GM10266 (cell line): ENCODE results near the gene MKI67.
"Not testable (repeated sequence)": the region's sequence is repeated elsewhere in the genome, so short reads cannot be mapped to it uniquely, and the experiment has no call there.

ENCODE experiments used
- DNase-seq: peaks from one replicate; pipeline ENCODE4 v3.0.0; 2012; ENCODE audit errors: extremely low spot score
- CTCF ChIP-seq: IDR thresholded peaks from 2 replicates; pipeline ENCODE4 v1.5.1; 2012; ENCODE audit warnings: mild to moderate bottlenecking, low read depth; ENCODE audit not compliant: control insufficient read depth, insufficient read depth; ENCODE audit errors: missing control alignments

Gene MKI67

GRCh38 chr10:128125944-128126764 is at the start of gene MKI67:
MKI67 (minus strand) TSS chr10:128126423; CDS start chr10:128125667, 756 bp downstream.
- DNase-seq, result peak; percentile 96
- TF ChIP-seq CTCF, result no peak

DNA sequence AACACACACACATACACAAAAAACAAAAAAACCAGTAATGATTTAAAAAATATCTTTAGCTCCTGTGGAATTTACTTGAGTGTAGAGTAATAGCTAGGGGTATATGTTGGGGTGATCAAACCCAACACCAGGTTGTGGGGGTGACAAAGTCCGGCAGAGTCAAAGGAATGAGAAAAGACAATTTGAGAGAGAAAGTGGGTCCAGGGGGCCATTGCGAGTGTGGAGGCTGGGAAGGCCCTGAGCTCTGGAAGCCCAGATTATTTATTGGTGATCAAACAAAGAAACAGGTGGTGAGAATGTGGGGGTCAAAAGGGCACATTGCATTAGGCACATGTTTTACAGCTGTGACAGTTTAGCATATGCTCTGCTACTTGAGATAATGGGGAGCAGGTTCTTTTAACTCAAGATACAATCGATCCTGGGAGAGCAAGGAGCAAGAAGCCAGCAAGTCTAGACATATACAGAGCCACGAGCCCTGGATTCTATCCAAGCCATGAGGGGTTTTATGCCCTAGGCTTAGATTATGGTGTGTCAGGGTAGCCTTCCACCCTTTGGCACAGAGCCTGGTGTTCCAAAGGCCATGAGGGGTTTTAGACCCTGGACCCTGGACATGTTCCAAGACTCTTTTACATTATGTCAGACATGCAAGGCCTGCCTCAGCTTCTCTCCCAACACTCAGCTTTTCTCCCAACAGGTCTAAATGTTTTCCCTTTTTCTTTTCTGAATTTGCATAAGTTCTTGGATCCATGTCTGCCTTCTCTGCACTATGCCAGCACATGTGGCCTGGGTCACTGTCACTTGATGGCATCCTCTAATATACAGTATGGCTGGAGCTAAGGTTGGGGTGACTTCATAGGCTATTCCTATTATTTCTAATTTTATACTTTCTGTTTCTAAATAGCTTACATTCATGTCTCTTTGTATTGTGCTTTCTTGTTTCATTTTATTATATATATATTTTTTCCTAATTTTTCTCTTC is 48.6 kb upstream of the MKI67 start:
- no peak for TF ChIP-seq CTCF
- no peak for DNase-seq

DNA sequence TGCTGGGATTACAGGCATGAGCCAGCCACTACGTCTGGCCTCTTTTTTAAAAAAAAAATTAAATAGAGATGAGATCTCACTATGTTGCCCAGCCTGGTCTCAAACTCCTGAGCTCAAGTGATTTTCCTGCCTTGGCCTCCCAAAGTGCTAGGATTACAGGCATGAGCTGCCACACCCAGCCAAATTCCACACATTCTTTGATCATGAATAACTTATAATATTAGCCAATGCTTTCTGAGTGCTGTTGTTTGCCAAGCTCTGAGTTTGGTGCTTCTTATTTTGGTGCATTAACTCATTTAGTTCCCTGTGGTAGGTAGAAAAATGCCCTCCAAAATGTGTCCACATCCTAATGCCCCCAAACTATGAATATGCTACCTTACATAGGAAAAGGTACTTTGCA is 47.2 kb upstream of the MKI67 start:
- TF ChIP-seq CTCF, result no peak
- no peak for DNase-seq

GRCh38 chr10:128172756-128173155 is 46.5 kb upstream of the MKI67 start:
- DNase-seq, result no peak
- no peak for TF ChIP-seq CTCF

DNA sequence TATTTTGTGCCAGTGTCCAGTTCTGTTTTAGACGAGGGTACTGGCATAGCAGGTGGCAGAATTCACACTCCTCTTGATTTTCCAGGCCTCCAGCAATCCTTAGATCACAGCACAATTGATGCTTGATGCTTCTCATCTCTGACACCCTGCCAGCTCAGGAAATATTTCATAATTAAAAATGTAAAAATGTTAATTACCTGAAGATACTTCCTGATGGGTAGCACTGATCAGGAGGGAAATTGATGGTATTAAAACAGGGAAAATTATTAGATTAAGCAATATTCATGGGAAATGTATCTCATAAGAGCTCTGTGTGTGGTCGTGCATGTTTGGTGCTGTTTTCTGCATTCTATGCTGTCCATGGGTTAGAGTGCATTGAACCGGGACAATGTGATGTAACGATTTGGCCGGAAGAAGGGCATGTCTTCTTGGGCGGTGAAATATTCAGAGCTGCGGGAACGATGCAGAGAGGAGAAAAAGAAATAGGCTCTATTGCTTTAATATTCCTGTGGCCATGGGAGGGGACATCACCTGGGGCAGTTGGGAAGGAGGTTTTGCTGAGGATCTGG is 43.7 kb upstream of the MKI67 start:
- no peak for DNase-seq
- no peak for TF ChIP-seq CTCF

DNA sequence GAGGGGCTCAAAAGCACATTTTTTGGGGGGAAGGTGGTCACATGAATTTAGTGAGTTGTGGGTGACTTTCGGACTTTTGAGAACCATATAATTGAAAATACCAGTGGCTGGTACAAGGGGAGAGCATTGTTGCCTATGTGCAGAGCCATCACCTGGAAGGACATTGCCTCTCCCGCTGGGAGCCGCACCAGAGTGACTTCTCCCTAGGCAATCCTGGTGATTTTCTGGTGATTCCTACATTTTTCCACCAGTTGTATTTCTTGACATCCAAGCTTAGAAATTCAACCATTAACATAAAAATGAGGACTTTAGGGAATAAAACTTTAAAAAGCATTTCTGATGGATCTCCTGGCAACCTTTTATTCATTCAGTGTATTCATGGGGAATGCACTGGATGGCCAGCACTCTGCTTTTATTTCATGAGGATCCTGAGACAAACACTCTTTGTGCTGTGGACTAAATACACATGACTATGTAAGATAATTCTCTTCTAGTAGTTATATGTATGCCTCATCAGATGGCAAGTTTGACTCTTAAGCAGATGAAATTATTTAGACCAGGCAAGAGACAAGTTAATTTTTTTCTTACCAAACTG is 41.8 kb upstream of the MKI67 start:
- DNase-seq, result no peak
- TF ChIP-seq CTCF, result no peak

- DNase-seq, result not testable (repeated sequence)
These were observed 40.9 kb upstream of the MKI67 start for GRCh38 chr10:128167123-128167522.
